SK-N-SH (cell line): ENCODE measurements around the gene RPS6KA2. TPM values are rescaled to one million over a fixed set of nuclear protein-coding genes. Genes with fewer than 3 reads are reported as not detected.
A peak's percentile ranks its signal among the peaks of the same experiment; 100 is the strongest.

Source experiments
- CTCF ChIA-PET: fragments of 300-600, 350-600 bp; formaldehyde crosslinking; extraction: SDS; loops from one replicate; lab custom pipeline; 2021; lab: Yijun Ruan, JAX
- POLR2A ChIA-PET: fragments of 350-600 bp; sonication (Branson Sonifier 250); formaldehyde crosslinking; extraction: SDS; loops from one replicate; lab custom pipeline; 2020; ENCODE audit warnings: antibody characterized with exemption, inconsistent platforms; lab: Yijun Ruan, JAX
- DNase-seq: peaks from one replicate; pipeline ENCODE4 v3.0.0; 2012
- H2AFZ ChIP-seq: fragments of 200-600 bp; sonication (generic); 2 replicates; pipeline ENCODE4 v1.8.1; 2016; ENCODE audit warnings: antibody characterized with exemption, mild to moderate bottlenecking, low read depth
- H3F3A ChIP-seq: fragments of 200-600 bp; sonication (generic); replicated peaks from 2 replicates; pipeline ENCODE3; 2016; ENCODE audit warnings: antibody characterized with exemption, mild to moderate bottlenecking; ENCODE audit not compliant: insufficient read depth
- H3K27ac ChIP-seq, 2 experiments: fragments of 200-500 bp in 1 of 2; fragments of 200-600 bp in 1 of 2; sonication (Bioruptor generic) in 1 of 2; sonication (generic), shearing (Covaris generic) in 1 of 2; 2 replicates each; pipeline versions ENCODE4 v1.5.1 to v1.6.1; 2014 to 2016; ENCODE audit warnings: low read depth in 2 of 2, inconsistent platforms in 1 of 2, low read length in 1 of 2, mild to moderate bottlenecking in 1 of 2, mixed read lengths in 1 of 2
- H3K27me3 ChIP-seq: fragments of 200-600 bp; sonication (generic), shearing (Covaris generic); 2 replicates; pipeline ENCODE4 v1.6.1; 2016; ENCODE audit warnings: mixed run types; ENCODE audit not compliant: insufficient read depth
- H3K36me3 ChIP-seq, 2 experiments: fragments of 200-500 bp in 1 of 2; fragments of 200-600 bp in 1 of 2; sonication (Bioruptor generic) in 1 of 2; sonication (generic) in 1 of 2; replicated peaks in 1 of 2; 2 replicates each; pipeline versions ENCODE3 to v1.5.1; 2014 to 2016; ENCODE audit warnings: low read length in 1 of 2, mild to moderate bottlenecking in 1 of 2; ENCODE audit not compliant: insufficient read depth in 2 of 2, control insufficient read depth in 1 of 2
- H3K4me1 ChIP-seq, 2 experiments: fragments of 200-500 bp in 1 of 2; fragments of 200-600 bp in 1 of 2; sonication (Bioruptor generic) in 1 of 2; sonication (generic), shearing (Covaris generic) in 1 of 2; 2 replicates each; pipeline versions ENCODE4 v1.5.1 to v1.6.1; 2014 to 2016; ENCODE audit warnings: low read depth in 1 of 2, low read length in 1 of 2, mixed run types in 1 of 2; ENCODE audit not compliant: insufficient read depth in 2 of 2, control insufficient read depth in 1 of 2
- H3K4me2 ChIP-seq: fragments of 200-600 bp; sonication (generic), shearing (Covaris generic); 2 replicates; pipeline ENCODE4 v1.6.1; 2017; ENCODE audit warnings: mixed run types
- H3K4me3 ChIP-seq, 2 experiments: fragments of 200-500 bp in 1 of 2; fragments of 200-600 bp in 1 of 2; sonication (Bioruptor generic) in 1 of 2; sonication (generic), shearing (Covaris generic) in 1 of 2; 2 replicates each; pipeline versions ENCODE4 v1.5.1 to v1.8.1; 2014 to 2016; ENCODE audit warnings: low read depth in 2 of 2, inconsistent platforms in 1 of 2, low read length in 1 of 2, mild to moderate bottlenecking in 1 of 2, mixed read lengths in 1 of 2, moderate library complexity in 1 of 2
- H3K79me2 ChIP-seq: fragments of 200-600 bp; sonication (generic); 2 replicates; pipeline ENCODE4 v1.8.1; 2017; ENCODE audit warnings: mild to moderate bottlenecking; ENCODE audit not compliant: insufficient read depth
- H3K9ac ChIP-seq: fragments of 200-600 bp; sonication (generic); 2 replicates; pipeline ENCODE4 v1.6.1; 2017; ENCODE audit warnings: mixed run types
- H3K9me2 ChIP-seq: fragments of 200-600 bp; sonication (generic); 2 replicates; pipeline ENCODE4 v1.6.1; 2017; ENCODE audit warnings: mixed run types
- H3K9me3 ChIP-seq: fragments of 200-600 bp; sonication (generic); 2 replicates; pipeline ENCODE4 v1.6.1; 2017; ENCODE audit warnings: mixed run types, mild to moderate bottlenecking, moderate library complexity
- H4K20me1 ChIP-seq: fragments of 200-600 bp; sonication (generic); 2 replicates; pipeline ENCODE4 v1.6.1; 2017; ENCODE audit warnings: mild to moderate bottlenecking, mixed run types; ENCODE audit not compliant: insufficient read depth
- CHD2 ChIP-seq: fragments of 150-350 bp; IDR thresholded peaks from 2 replicates; pipeline ENCODE4 v1.6.1; 2018; ENCODE audit warnings: low read length; ENCODE audit not compliant: partially characterized antibody
- EZH2phosphoT487 ChIP-seq: fragments of 200-600 bp; sonication (generic); IDR thresholded peaks from 2 replicates; pipeline ENCODE4 v1.6.1; 2017; ENCODE audit warnings: low read depth, mixed run types, mild to moderate bottlenecking, antibody characterized with exemption, moderate library complexity, borderline replicate concordance
- FOSL2 ChIP-seq: IDR thresholded peaks from 2 replicates; pipeline ENCODE4 v1.4.0; 2012; ENCODE audit warnings: low read depth, mild to moderate bottlenecking, moderate library complexity, borderline replicate concordance
- FOXJ3 ChIP-seq: sonication (generic); formaldehyde crosslinking; IDR thresholded peaks from 2 replicates; pipeline ENCODE4 v1.5.1; 2020; ENCODE audit warnings: mild to moderate bottlenecking, missing genetic modification reagents
- FOXM1 ChIP-seq: IDR thresholded peaks from 2 replicates; pipeline ENCODE4 v1.4.0; 2012; ENCODE audit warnings: low read depth, mild to moderate bottlenecking
- GATA2 ChIP-seq: sonication (generic); formaldehyde crosslinking; IDR thresholded peaks from 2 replicates; pipeline ENCODE4 v1.5.0; 2020; ENCODE audit warnings: mild to moderate bottlenecking, missing genetic modification reagents
- NFIC ChIP-seq: IDR thresholded peaks from 2 replicates; pipeline ENCODE4 v1.4.0; 2012; ENCODE audit warnings: borderline replicate concordance
- RCOR1 ChIP-seq: fragments of 150-350 bp; IDR thresholded peaks from 2 replicates; pipeline ENCODE4 v1.6.1; 2017; ENCODE audit warnings: antibody characterized with exemption, low read length
- RXRA ChIP-seq: IDR thresholded peaks from 2 replicates; pipeline ENCODE4 v1.4.0; 2012; ENCODE audit warnings: low read depth, mild to moderate bottlenecking, borderline replicate concordance
- SMC3 ChIP-seq: IDR thresholded peaks from 2 replicates; pipeline ENCODE4 v1.6.1; 2012; ENCODE audit warnings: low read depth, low read length, improper control_type of control experiment
- USF2 ChIP-seq: fragments of 150-350 bp; IDR thresholded peaks from 2 replicates; pipeline ENCODE4 v1.6.1; 2017; ENCODE audit warnings: antibody characterized with exemption, low read length, low read depth, borderline replicate concordance
- ZBTB33 ChIP-seq: IDR thresholded peaks from 2 replicates; pipeline ENCODE4 v1.4.0; 2012; ENCODE audit warnings: low read depth, borderline replicate concordance
- WGBS: methylation state at CpG from one replicate; pipeline ENCODE4 v1.1.6; 2017; ENCODE audit warnings: low lambda C conversion rate; 5-methylcytosine and 5-hydroxymethylcytosine counted together
- polyA plus RNA-seq, 3 experiments: library from polyadenylated mRNA; depleted of rRNA; stranded (reverse); fragments of >200 nt; gene quantifications; 2 replicates each; pipeline ENCODE4 v1.2.3, GENCODE V29; 2012
- TF ChIP-seq, protein P1 (sequence below): fragments of 150-350 bp; IDR thresholded peaks from 2 replicates; pipeline ENCODE4 v1.6.1; 2016; ENCODE audit warnings: mild to moderate bottlenecking, low read depth, low read length
- TF ChIP-seq, protein P2 (sequence below): IDR thresholded peaks from 2 replicates; pipeline ENCODE4; 2012
- TF ChIP-seq, protein P3 (sequence below): fragments of 200-600 bp; sonication (generic); IDR thresholded peaks from 2 replicates; pipeline ENCODE4 v1.6.1; 2017; ENCODE audit warnings: antibody characterized with exemption, mild to moderate bottlenecking, moderate library complexity

The RPS6KA2 gene
- polyA plus RNA-seq, 1 of the 3 experiments (the other 2 are of a cell fraction), result 59.5 TPM

GRCh38 chr6:166470863-166471410, 156.1 kb downstream of the RPS6KA2 start:
- Histone ChIP-seq H3K4me2 (no peak overlapping the region), H3K79me2 (no peaks in the 10 kb centered on the region), H3F3A (peaks cover 16% of the 10 kb centered on the region), H3K36me3 (peaks cover 11 to 24% of the 10 kb centered on the region in 2 experiments), H3K9me3 (no peaks in the 10 kb centered on the region), H3K9ac (no peak overlapping the region)
- WGBS, result 92% methylated on average over 17 of the region's 23 CpGs
- POLR2A ChIA-PET, result interaction anchor here (1.1 kb wide), 1 partner anchor 10 kb away, joined by 3 read pairs; no protein-coding TSS in a partner anchor
- TF ChIP-seq RXRA (no peak), EZH2phosphoT487 (no peak), FOSL2 (no peak), GATA2 (CRISPR knock-in tag) (no peak), ZBTB33 (no peak), USF2 (no peak), RCOR1 (no peak), SMC3 (no peak), FOXJ3 (no peak), NFIC (no peak), CHD2 (no peak), FOXM1 (no peak)
- TF ChIP-seq, protein P1, sequence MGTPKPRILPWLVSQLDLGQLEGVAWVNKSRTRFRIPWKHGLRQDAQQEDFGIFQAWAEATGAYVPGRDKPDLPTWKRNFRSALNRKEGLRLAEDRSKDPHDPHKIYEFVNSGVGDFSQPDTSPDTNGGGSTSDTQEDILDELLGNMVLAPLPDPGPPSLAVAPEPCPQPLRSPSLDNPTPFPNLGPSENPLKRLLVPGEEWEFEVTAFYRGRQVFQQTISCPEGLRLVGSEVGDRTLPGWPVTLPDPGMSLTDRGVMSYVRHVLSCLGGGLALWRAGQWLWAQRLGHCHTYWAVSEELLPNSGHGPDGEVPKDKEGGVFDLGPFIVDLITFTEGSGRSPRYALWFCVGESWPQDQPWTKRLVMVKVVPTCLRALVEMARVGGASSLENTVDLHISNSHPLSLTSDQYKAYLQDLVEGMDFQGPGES, result no peak
- TF ChIP-seq, protein P2, sequence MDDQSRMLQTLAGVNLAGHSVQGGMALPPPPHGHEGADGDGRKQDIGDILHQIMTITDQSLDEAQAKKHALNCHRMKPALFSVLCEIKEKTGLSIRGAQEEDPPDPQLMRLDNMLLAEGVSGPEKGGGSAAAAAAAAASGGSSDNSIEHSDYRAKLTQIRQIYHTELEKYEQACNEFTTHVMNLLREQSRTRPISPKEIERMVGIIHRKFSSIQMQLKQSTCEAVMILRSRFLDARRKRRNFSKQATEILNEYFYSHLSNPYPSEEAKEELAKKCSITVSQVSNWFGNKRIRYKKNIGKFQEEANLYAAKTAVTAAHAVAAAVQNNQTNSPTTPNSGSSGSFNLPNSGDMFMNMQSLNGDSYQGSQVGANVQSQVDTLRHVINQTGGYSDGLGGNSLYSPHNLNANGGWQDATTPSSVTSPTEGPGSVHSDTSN, result no peak
- TF ChIP-seq, protein P3, sequence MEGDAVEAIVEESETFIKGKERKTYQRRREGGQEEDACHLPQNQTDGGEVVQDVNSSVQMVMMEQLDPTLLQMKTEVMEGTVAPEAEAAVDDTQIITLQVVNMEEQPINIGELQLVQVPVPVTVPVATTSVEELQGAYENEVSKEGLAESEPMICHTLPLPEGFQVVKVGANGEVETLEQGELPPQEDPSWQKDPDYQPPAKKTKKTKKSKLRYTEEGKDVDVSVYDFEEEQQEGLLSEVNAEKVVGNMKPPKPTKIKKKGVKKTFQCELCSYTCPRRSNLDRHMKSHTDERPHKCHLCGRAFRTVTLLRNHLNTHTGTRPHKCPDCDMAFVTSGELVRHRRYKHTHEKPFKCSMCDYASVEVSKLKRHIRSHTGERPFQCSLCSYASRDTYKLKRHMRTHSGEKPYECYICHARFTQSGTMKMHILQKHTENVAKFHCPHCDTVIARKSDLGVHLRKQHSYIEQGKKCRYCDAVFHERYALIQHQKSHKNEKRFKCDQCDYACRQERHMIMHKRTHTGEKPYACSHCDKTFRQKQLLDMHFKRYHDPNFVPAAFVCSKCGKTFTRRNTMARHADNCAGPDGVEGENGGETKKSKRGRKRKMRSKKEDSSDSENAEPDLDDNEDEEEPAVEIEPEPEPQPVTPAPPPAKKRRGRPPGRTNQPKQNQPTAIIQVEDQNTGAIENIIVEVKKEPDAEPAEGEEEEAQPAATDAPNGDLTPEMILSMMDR, result no peak
- TF ChIP-seq, all 33 proteins: peak for 0
- Histone ChIP-seq H3K27me3 (no peaks in the 10 kb centered on the region), H3K27ac (peak overlapping the region in 1 of 2 experiments; percentile 87; a peak in 2 of 4 replicates), H4K20me1 (no peaks in the 10 kb centered on the region), H3K4me1 (peaks cover 1 to 66% of the 10 kb centered on the region in 2 experiments; a peak in 3 of 4 replicates), H3K4me3 (no peak overlapping the region), H2AFZ (no peak overlapping the region), H3K9me2 (no peaks in the 10 kb centered on the region)
- no peak for DNase-seq
- CTCF ChIA-PET, result interaction anchor here (0.7 to 1.5 kb wide), 6 partner anchors 10 to 1885 kb away, joined by 3 to 4 read pairs (median 4); no protein-coding TSS in a partner anchor
